Testis (tissue), 3 donors: Measurements from ENCODE around the gene IMP3. TPM values are rescaled to one million over a fixed set of nuclear protein-coding genes. Genes with fewer than 3 reads are reported as not detected.

ENCODE experiments used
- DNase-seq: peaks from one replicate; pipeline ENCODE4 v3.0.0-alpha.2; 2019
- H3K27ac ChIP-seq, 2 donors: fragments of 200-600 bp; sonication (generic); one replicate each; pipeline ENCODE4 v1.5.1; 2019
- H3K27me3 ChIP-seq: fragments of 200-600 bp; sonication (generic); one replicate; pipeline ENCODE4 v1.5.1; 2019
- H3K36me3 ChIP-seq: fragments of 200-600 bp; sonication (generic); one replicate; pipeline ENCODE4 v1.5.1; 2017; ENCODE audit warnings: low read depth; ENCODE audit errors: missing control alignments
- H3K4me1 ChIP-seq: fragments of 200-600 bp; sonication (generic); one replicate; pipeline ENCODE4 v1.5.1; 2019
- H3K4me3 ChIP-seq, 2 donors: fragments of 200-600 bp; sonication (generic); one replicate each; pipeline ENCODE4 v1.5.1; 2017 to 2019
- H3K9me3 ChIP-seq: fragments of 200-600 bp; sonication (generic); one replicate; pipeline ENCODE4 v1.5.1; 2017
- POLR2A ChIP-seq: fragments of 450-650 bp; IDR thresholded peaks from one replicate; pipeline ENCODE4 v1.6.1; 2017; ENCODE audit warnings: antibody characterized with exemption, mild to moderate bottlenecking, moderate library complexity
- WGBS, 2 donors: methylation state at CpG; one replicate each; pipeline ENCODE4 v1.1.5; 2018; 5-methylcytosine and 5-hydroxymethylcytosine counted together
- intact Hi-C: fragments of 100-400 bp; cut with DNase I; formaldehyde crosslinking; loops from one replicate; pipeline ENCODE4 v1.15.1; 2023; ENCODE audit warnings: low total_unique reads
- polyA plus RNA-seq: library from polyadenylated mRNA; stranded (reverse); fragments of 350-450 nt; fragmentation: Illumina TruSeq; extraction: RNeasy Lipid Tissue Mini Kit (QIAGEN cat#74804); gene quantifications from one replicate; pipeline ENCODE4 v1.2.3, GENCODE V29; 2014; ENCODE audit warnings: low read depth, low replicate concordance; ENCODE audit not compliant: insufficient read depth
- total RNA-seq, 2 donors: library from RNA; depleted of rRNA; stranded (reverse); fragments of >200 nt; gene quantifications; one replicate each; pipeline ENCODE4 v1.2.3, GENCODE V29; 2016
- TF ChIP-seq, protein P1 (sequence below), 3 experiments: fragments of 450-650 bp in 2 of 3; fragments of 200-600 bp in 1 of 3; sonication (generic) in 1 of 3; IDR thresholded peaks; one replicate each; pipeline ENCODE4 v1.5.1; 2016 to 2019; ENCODE audit warnings: antibody characterized with exemption in 3 of 3, mild to moderate bottlenecking in 2 of 3, moderate library complexity in 1 of 3

Gene IMP3
- total and polyA plus RNA-seq, 3 donors from 2014 or later: 32.6 to 111 (median 87.5) TPM

DNA sequence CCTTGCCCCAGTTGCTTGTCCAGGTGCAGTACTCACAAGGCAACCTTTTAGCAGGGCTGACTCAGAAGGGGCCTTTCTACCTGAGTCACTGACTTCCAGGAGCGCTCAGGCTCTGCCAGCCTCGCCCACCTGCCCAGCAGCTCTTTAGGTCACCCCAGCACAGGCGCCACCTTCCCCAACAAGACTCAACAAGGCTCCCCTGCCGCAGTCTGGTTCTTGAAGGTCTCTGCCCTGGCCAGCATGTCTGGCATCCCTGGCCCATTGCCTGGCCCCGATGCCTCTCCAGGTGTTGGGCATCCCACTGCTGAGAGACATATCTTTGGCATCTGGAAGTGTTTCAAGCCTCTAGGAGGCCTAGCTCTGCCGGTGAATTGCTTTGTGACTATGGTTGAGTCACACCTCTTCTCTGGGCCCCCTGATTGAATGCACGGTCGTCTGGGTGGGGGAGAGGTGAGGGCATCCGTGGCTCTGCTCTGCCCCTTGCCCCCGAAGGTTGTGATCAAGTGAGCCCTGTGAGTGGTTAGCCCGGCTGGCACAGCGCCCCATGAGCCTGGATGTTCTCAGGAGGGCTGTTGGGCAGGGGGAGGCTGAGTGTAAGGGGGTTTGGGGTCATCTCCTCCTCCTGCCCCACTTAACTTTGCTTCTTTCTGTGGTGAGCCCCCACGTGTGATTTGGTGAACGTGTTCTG lies 29.3 kb upstream of the IMP3 start:
- Histone ChIP-seq H3K4me1 (peaks cover 19% of the 10 kb centered on the region), H3K36me3 (no peaks in the 10 kb centered on the region), H3K9me3 (no peaks in the 10 kb centered on the region), H3K4me3 (no peak overlapping the region), H3K27ac (no peak overlapping the region), H3K27me3 (no peaks in the 10 kb centered on the region)
- 89 to 94% methylated on average over 6 to 14 of the region's 14 CpGs for WGBS, 2 donors
- intact Hi-C loops: no loop called here
- DNase-seq: no peak
- TF ChIP-seq, protein P1, sequence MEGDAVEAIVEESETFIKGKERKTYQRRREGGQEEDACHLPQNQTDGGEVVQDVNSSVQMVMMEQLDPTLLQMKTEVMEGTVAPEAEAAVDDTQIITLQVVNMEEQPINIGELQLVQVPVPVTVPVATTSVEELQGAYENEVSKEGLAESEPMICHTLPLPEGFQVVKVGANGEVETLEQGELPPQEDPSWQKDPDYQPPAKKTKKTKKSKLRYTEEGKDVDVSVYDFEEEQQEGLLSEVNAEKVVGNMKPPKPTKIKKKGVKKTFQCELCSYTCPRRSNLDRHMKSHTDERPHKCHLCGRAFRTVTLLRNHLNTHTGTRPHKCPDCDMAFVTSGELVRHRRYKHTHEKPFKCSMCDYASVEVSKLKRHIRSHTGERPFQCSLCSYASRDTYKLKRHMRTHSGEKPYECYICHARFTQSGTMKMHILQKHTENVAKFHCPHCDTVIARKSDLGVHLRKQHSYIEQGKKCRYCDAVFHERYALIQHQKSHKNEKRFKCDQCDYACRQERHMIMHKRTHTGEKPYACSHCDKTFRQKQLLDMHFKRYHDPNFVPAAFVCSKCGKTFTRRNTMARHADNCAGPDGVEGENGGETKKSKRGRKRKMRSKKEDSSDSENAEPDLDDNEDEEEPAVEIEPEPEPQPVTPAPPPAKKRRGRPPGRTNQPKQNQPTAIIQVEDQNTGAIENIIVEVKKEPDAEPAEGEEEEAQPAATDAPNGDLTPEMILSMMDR (IDR thresholded peaks at IDR 0.05): no peak
- no peak for TF ChIP-seq POLR2A

DNA sequence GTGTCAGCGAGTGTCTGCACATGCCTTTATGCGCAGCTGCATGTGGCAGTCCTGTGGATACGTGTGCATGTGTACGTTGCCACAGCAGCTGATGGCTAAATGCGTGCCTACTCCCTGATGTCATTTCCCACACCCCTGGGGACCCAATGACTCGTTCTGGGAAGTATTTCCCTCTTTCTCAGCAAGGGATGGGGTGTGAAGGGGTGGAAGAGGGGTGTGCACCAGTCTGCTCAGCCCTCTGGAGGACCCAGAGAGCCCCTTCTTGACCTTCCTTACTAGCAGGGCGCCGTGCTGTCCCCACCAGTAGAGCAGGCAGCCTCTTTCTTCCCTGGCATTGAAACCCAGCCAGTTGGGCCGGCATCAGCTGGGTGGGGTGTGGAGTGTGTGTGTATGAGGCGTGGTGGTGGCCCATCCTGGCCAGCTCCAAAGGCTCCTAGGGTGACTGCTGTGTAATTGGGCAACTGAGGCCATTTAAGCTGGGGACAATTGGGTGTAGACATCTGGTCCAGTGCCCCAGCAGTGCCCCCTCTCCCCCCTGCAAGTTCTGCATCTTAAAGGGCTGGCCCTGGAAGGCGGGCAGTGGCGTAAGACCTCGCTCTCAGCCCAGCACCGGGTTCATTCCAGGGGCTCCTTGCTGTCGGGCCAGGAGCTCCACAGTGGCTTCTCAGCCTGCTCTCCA lies 26.9 kb upstream of the IMP3 start:
- no peaks in the 10 kb centered on the region for H3K27me3 ChIP-seq
- no peak for DNase-seq
- TF ChIP-seq, protein P1 (IDR thresholded peaks at IDR 0.05): no peak
- no peak for TF ChIP-seq POLR2A
- 86 to 93% methylated on average over 8 to 15 of the region's 15 CpGs for WGBS, 2 donors
- H3K4me1 ChIP-seq: no peaks in the 10 kb centered on the region
- no peak overlapping the region for H3K4me3 ChIP-seq
- no peaks in the 10 kb centered on the region for H3K36me3 ChIP-seq
- H3K27ac ChIP-seq: no peak overlapping the region
- intact Hi-C loops: no loop called here
- H3K9me3 ChIP-seq: no peaks in the 10 kb centered on the region

DNA sequence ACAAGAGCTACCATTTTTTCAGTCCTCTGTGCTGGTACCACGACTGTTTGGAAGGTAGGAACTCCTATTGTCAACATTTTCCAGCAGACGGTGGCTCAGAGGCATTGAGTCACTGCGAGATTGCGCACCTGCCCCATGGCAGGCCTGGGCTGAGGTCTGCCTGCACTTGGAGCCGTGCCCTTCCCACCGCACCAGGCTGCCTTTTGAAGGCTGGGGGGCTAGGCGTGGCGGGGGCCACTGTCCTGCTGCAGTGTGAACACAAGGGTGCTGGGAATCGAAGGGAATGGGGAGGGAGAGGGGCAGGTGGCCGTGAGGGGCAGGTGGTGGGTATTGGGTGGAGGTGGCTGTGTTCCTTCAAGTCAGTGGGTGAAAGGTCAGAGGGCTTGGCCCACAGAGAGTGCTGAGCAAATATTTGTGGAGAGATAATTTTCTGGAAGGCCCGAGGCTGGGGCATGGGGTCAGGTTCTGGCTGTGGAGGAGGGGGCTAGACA lies 24.0 kb upstream of the IMP3 start:
- intact Hi-C loops: no loop called here
- no peaks in the 10 kb centered on the region for H3K27me3 ChIP-seq
- no peak overlapping the region for H3K4me3 ChIP-seq
- H3K27ac ChIP-seq: no peak overlapping the region
- H3K4me1 ChIP-seq: peaks cover 20% of the 10 kb centered on the region
- TF ChIP-seq, protein P1 (IDR thresholded peaks at IDR 0.05): no peak
- no peaks in the 10 kb centered on the region for H3K36me3 ChIP-seq
- no peaks in the 10 kb centered on the region for H3K9me3 ChIP-seq
- DNase-seq: no peak
- WGBS, 2 donors: 79 to 82% methylated on average over 11 of the region's 11 CpGs

DNA sequence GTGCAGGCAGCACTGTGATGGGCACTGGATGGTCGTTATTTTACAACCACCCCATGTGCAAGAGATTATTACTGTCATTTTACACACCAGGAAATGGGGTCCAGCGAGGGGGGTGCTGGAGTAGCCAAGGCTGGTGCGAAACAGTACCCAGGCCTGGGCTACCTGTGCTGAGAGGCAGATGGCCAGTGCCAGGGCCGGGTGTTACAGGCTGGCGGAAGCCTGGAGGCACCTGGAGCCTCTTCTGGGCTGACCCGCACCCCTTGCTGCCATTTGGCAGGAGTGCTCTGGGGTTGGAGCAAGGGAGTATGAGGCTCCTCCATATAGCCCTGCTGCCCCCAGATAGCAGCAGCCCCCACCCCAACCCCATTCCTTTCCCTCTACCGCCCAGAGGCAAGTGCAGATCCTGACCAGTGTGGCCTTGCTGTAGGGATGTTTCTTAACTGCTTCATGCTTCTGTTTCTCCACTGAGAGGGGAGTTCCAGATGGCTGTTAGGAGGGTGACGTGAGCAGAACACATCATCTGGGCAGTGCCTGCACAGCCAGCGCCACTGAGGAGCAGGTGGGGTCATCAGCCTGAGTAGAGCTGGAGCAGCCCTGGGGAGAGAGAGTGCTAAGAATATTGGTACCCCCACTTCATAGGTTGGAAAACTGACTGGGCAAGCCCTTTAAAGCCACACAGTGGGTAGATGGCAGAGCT lies 22.9 kb upstream of the IMP3 start:
- H3K4me3 ChIP-seq: no peak overlapping the region
- DNase-seq: no peak
- H3K9me3 ChIP-seq: no peaks in the 10 kb centered on the region
- H3K27me3 ChIP-seq: no peaks in the 10 kb centered on the region
- H3K27ac ChIP-seq: no peak overlapping the region
- intact Hi-C loops: no loop called here
- TF ChIP-seq, protein P1 (IDR thresholded peaks at IDR 0.05): no peak
- no peak for TF ChIP-seq POLR2A
- H3K4me1 ChIP-seq: peaks cover 20% of the 10 kb centered on the region
- no peaks in the 10 kb centered on the region for H3K36me3 ChIP-seq
- WGBS, 2 donors: 89 to 95% methylated on average over 5 to 9 of the region's 9 CpGs
